Measurements from ENCODE around the gene AGK.

Gene AGK

DNA sequence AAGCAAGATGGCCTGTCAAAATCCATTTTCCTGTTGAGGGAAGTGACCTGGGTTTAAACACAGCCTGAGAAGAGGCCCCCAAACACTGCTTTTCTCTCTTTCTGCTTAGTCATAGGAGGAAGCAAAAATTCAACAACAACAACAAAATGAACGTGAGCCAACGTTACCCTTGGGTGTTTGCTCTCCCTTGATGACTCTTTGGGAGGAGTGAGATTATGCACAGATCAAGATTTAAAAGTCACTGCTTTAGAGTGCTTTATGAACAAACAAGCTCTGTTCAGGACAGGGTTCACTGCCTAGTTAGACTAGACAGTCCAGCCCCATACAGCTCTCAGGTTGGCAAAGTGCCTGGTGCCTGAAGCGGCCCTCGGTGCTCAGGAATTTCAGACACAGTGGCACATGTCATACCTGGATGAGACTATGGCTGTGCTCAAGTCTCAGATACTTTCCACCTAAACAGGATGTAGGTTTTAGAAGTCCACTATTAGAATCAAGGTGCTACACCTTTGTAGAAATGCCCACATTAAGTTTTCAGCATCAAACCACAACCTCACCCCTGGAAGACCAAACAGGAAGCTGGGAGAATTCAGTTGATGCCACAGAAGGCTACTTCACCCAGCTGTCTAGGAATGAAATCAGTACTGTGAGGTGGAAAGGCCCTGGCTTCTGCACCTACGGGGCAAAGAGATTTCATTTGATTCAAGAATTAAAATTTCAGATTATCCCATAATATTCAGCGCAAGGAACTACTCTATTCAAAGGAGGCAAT is 112.1 kb downstream of the AGK start:
- H3K36me3 ChIP-seq (ENCODE audit: control insufficient read depth, insufficient read depth, low read length) = no peaks in the 10 kb centered on the region
- no peaks in the 10 kb centered on the region for H3K27me3 ChIP-seq (ENCODE audit: control insufficient read depth, insufficient read depth, low read length)
- no peaks in the 10 kb centered on the region for H3K4me1 ChIP-seq (ENCODE audit: control insufficient read depth, insufficient read depth, low read length)
- no peak overlapping the region for H3K4me3 ChIP-seq (ENCODE audit: low read length)
- no peak overlapping the region for H3K9ac ChIP-seq (ENCODE audit: low read length)
- H3K27ac ChIP-seq (ENCODE audit: low read depth, low read length) = no peak overlapping the region

DNA sequence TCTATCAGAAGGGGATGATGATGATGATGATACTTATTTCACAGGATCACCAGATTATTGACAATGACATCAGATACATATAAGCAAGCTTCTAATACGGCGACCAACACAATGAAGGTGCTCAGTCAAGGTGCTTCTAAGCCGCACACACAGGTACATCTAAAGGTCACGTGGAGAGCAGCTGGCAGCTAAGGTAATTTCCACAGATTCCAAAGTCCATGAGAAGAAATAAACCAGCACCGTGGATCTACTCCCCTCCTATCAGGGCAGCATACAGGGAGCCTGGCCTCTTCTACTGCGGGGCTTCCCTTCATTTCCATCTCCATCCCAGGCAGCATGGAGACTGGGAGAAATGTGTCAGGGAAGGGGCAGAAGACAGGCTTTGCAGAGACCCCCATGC is 113.2 kb downstream of the AGK start:
- no peak overlapping the region for H3K4me3 ChIP-seq (ENCODE audit: low read length)
- H3K36me3 ChIP-seq (ENCODE audit: control insufficient read depth, insufficient read depth, low read length) = no peaks in the 10 kb centered on the region
- no peaks in the 10 kb centered on the region for H3K27me3 ChIP-seq (ENCODE audit: control insufficient read depth, insufficient read depth, low read length)
- no peaks in the 10 kb centered on the region for H3K4me1 ChIP-seq (ENCODE audit: control insufficient read depth, insufficient read depth, low read length)
- H3K9ac ChIP-seq (ENCODE audit: low read length) = no peak overlapping the region
- H3K27ac ChIP-seq (ENCODE audit: low read depth, low read length) = no peak overlapping the region

DNA sequence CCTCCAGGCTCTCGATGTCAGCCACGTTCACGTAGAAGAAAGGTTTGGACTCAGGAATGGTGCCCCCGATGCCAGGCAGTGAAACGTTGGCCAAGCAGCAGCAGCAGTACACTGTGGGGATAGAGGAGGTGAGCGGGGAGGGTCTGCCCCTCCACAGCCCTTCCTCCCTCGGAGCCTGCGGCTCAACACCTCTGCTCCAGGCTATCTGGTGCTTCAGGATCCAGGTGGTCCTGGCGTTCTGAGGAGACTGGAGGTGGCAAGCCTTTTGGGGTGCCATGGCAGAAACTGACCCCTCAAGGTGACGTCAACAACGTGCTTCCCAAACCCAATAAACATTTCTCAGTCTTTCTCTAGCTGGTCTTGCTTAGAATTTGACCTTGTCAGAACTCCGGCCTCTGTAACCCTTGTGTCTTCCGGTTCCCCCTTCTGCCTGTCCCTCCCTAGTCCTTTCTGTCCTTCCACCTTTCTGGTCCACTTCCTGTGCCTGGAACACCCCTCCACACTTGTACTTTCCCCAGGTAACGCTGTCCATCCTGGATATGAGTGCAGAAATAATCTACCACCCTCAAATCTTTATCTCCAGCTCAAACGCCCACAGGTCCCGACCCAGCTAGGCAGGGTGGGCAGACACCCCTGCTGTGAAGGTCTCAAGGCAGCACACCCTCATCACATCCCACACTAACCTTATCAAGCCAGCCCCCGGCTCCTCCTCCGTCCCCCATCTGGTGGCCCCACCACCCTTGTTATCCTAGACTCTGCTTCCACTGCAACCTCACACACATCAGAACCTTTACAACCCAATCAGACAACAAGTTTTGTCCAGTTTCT is 114.2 kb downstream of the AGK start:
- Histone ChIP-seq H3K4me3 (ENCODE audit: low read length) (no peak overlapping the region), H3K9ac (ENCODE audit: low read length) (no peak overlapping the region), H3K36me3 (ENCODE audit: control insufficient read depth, insufficient read depth, low read length) (no peaks in the 10 kb centered on the region), H3K27me3 (ENCODE audit: control insufficient read depth, insufficient read depth, low read length) (no peaks in the 10 kb centered on the region), H3K4me1 (ENCODE audit: control insufficient read depth, insufficient read depth, low read length) (no peaks in the 10 kb centered on the region), H3K27ac (ENCODE audit: low read depth, low read length) (no peak overlapping the region)

DNA sequence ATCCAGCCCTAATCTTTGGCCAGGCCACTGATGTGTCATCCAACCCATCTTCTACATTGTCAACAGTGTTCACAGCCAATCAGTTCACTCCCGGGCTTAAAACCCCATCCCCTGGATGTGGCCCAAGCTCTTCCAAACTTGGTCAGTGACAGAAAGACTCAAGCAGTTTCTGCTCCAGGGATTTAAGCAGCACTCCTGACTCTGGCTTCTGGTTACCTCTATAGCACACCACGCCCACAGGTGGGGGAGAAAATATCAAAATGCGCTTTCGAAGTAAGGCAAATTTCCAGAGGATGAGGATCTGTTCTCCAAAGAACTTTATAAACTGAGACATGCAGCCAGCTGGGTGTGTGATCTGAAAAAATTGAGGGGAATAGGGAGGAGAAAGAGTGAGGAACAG is 114.9 kb downstream of the AGK start:
- H3K4me1 ChIP-seq (ENCODE audit: control insufficient read depth, insufficient read depth, low read length) = no peaks in the 10 kb centered on the region
- no peak overlapping the region for H3K27ac ChIP-seq (ENCODE audit: low read depth, low read length)
- peaks cover 3% of the 10 kb centered on the region for H3K36me3 ChIP-seq (ENCODE audit: control insufficient read depth, insufficient read depth, low read length)
- no peak overlapping the region for H3K9ac ChIP-seq (ENCODE audit: low read length)
- H3K27me3 ChIP-seq (ENCODE audit: control insufficient read depth, insufficient read depth, low read length) = no peaks in the 10 kb centered on the region
- no peak overlapping the region for H3K4me3 ChIP-seq (ENCODE audit: low read length)

DNA sequence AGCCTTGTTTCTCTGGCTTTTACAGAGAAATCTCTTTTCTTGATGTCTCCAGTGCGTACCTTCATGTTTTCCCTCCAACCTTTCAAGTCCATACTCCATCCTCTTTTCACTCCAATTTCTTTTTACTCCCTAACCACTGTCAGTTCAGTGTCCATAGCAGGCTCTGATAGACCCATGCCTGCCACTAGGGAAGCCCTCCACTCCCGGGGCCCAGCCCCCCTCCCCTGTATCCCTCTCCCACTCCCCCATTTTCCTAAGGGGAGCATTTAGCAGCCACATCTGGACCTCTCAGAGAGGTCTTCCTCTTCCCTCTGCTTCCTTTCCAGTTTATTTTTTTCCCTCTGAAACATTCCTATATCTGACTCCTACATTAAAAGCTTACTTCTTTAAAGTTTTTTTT is 117.6 kb downstream of the AGK start:
- Histone ChIP-seq H3K4me1 (ENCODE audit: control insufficient read depth, insufficient read depth, low read length) (no peaks in the 10 kb centered on the region), H3K36me3 (ENCODE audit: control insufficient read depth, insufficient read depth, low read length) (peaks cover 10% of the 10 kb centered on the region), H3K9ac (ENCODE audit: low read length) (no peak overlapping the region), H3K27me3 (ENCODE audit: control insufficient read depth, insufficient read depth, low read length) (no peaks in the 10 kb centered on the region), H3K27ac (ENCODE audit: low read depth, low read length) (no peak overlapping the region), H3K4me3 (ENCODE audit: low read length) (no peak overlapping the region)

DNA sequence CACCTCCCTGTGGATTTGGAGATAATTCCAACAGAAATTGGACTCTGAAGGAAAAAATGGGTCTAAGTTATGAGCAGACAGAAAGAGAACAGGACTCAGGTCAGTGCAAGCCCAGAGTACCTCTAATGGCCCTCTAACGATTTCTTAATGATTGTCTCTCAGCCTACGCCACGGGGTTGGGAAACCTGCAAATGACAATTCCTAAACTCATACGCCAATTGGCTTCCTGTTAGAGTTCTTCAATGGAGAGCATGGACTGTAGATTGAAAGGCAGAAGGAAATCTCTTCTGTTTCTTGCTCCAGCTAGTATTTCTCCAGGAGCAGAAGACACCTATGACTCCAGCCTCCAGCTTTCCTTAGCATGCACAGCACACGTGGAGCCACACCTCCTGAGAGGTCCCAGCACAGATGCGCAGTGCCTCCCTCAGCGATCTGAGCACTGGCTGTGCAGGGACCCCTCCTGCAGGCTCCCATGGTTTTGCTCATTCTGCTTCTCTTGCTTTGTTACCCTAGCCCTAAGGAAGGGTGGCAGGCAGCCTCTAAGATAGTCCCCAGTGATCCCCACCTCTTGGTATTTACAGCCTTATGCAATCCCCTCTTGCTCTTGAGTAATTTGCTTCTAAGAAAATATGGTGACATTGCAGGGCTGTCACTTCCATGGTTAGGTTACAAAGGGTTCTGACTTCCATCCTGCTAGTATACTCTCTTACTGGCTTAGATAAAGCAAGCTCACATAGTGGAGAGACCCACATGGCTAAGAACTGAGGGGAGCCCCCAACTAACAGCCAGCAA is 120.7 kb downstream of the AGK start:
- Histone ChIP-seq H3K4me3 (ENCODE audit: low read length) (no peak overlapping the region), H3K9ac (ENCODE audit: low read length) (no peak overlapping the region), H3K4me1 (ENCODE audit: control insufficient read depth, insufficient read depth, low read length) (no peaks in the 10 kb centered on the region), H3K36me3 (ENCODE audit: control insufficient read depth, insufficient read depth, low read length) (peaks cover 10% of the 10 kb centered on the region), H3K27me3 (ENCODE audit: control insufficient read depth, insufficient read depth, low read length) (no peaks in the 10 kb centered on the region), H3K27ac (ENCODE audit: low read depth, low read length) (no peak overlapping the region)

DNA sequence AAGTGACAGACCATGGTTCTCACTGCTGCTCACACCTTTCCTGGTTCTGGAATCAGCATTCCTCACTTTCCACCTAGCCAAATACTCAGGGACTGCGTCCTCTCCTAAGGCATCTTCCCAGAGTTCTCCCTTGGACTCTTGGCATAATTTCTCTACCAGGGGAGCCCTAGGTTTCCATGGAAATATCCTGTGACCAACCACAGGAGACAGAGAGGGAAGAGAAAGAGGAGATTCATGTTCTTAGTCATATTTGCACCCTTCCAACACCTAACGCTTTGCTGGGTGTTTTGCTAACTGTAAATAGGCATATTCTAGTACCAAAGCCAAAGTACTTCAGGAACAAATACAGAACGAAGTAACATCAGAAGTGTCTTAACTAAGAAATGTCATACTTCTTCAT is 122.1 kb downstream of the AGK start:
- Histone ChIP-seq H3K9ac (ENCODE audit: low read length) (no peak overlapping the region), H3K27me3 (ENCODE audit: control insufficient read depth, insufficient read depth, low read length) (no peaks in the 10 kb centered on the region), H3K27ac (ENCODE audit: low read depth, low read length) (no peak overlapping the region), H3K4me3 (ENCODE audit: low read length) (no peak overlapping the region), H3K36me3 (ENCODE audit: control insufficient read depth, insufficient read depth, low read length) (peaks cover 10% of the 10 kb centered on the region), H3K4me1 (ENCODE audit: control insufficient read depth, insufficient read depth, low read length) (no peaks in the 10 kb centered on the region)

DNA sequence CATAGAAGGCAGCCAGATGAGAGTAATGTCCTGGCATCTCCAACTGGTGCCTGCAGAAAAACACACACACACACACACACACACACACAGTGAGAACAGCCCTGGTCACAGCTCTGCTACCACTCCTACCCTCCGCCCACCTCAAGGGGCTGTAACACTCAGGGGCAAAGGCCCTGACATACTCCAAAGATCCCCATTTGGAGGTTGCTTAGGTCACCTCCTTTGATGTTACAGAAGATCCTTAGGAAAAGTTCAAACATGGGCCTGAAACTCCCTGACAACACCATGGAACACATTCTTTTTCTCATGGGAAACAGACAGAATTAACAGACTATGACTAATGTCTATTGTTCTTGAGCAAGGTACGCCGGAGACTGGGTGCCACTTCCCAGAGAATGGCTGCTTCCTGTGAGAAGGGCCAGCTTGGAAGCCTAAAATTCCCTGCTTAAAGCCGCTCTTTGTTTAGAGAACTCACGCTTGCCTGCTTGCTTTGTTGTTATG is 123.0 kb downstream of the AGK start:
- no peaks in the 10 kb centered on the region for H3K4me1 ChIP-seq (ENCODE audit: control insufficient read depth, insufficient read depth, low read length)
- H3K27me3 ChIP-seq (ENCODE audit: control insufficient read depth, insufficient read depth, low read length) = no peaks in the 10 kb centered on the region
- peaks cover 10% of the 10 kb centered on the region for H3K36me3 ChIP-seq (ENCODE audit: control insufficient read depth, insufficient read depth, low read length)
- no peak overlapping the region for H3K4me3 ChIP-seq (ENCODE audit: low read length)
- no peak overlapping the region for H3K27ac ChIP-seq (ENCODE audit: low read depth, low read length)
- no peak overlapping the region for H3K9ac ChIP-seq (ENCODE audit: low read length)

DNA sequence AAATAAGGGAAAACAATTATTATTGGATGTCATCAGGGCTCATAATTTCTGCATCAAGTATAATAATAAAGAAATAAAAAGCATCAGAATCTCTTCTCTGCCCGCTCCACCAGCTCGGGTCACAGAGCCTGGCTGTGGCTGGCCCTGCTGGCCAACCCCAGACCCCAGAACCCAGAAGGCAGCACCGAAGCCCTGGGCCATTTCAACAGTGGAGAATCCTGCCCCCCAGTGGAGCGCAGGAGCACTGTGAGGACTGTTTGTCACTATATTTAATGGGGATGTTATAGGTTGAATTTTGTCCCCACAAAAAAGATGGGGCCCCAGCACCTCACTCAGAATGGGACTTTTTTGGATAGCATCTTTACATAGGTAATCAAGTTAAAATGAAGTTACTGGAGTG is 123.5 kb downstream of the AGK start:
- no peak overlapping the region for H3K9ac ChIP-seq (ENCODE audit: low read length)
- no peaks in the 10 kb centered on the region for H3K27me3 ChIP-seq (ENCODE audit: control insufficient read depth, insufficient read depth, low read length)
- no peak overlapping the region for H3K4me3 ChIP-seq (ENCODE audit: low read length)
- no peaks in the 10 kb centered on the region for H3K4me1 ChIP-seq (ENCODE audit: control insufficient read depth, insufficient read depth, low read length)
- H3K36me3 ChIP-seq (ENCODE audit: control insufficient read depth, insufficient read depth, low read length) = peaks cover 10% of the 10 kb centered on the region
- H3K27ac ChIP-seq (ENCODE audit: low read depth, low read length) = no peak overlapping the region

DNA sequence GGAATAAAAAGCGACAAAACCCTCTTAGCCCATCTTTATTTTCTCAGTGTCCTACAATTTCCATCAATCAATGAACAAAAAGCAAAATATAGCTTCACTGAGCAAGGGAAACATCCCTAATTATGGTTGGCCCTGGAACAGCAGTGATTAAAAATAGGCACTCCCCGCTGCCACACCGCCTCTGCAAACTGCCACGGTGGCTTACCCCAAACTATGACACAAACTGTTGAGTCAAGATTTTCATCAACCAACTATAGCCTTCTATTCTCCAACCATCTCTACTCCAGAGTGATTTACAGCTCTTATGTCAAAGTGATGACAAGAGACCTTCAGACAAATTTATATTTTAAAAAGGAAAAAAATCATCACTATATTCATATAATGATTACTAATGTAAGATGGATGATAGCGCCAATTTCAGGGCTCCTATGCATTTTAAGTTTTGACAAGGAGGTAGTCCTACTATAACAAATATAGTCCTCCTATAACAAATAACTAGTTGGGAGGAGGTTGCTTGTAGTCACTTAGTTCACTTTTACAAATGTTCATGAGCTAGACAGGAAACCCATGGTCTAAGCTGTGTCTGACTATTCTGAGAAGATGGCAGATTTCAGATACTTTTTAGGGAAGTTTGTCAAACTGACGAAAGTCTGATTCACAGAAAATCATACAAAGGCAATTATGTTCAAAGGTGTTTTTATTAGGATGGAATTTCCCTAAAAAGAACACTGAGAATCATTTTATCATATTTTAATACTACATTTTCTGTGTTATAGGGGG is 124.4 kb downstream of the AGK start:
- Histone ChIP-seq H3K4me1 (ENCODE audit: control insufficient read depth, insufficient read depth, low read length) (no peaks in the 10 kb centered on the region), H3K4me3 (ENCODE audit: low read length) (no peak overlapping the region), H3K27ac (ENCODE audit: low read depth, low read length) (no peak overlapping the region), H3K27me3 (ENCODE audit: control insufficient read depth, insufficient read depth, low read length) (no peaks in the 10 kb centered on the region), H3K36me3 (ENCODE audit: control insufficient read depth, insufficient read depth, low read length) (peaks cover 12% of the 10 kb centered on the region), H3K9ac (ENCODE audit: low read length) (no peak overlapping the region)

DNA sequence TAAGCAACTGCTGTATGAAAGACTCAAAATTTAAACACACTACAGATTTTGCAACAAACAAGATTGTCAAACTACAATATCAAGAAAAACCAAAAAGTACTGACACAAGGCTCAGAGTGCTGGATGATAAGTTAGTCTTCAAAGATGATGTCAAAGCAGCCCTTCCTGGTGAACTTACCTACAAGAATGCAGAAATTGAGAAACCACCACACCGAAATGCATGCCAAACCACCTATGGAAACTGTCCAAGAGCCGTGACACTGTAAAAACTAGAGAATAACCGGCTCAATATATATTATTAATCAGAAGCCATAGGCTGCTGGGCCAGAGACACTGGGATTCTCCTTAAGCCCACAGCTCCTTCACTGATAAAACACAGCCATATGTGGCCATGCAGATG is 125.4 kb downstream of the AGK start:
- Histone ChIP-seq H3K36me3 (ENCODE audit: control insufficient read depth, insufficient read depth, low read length) (peaks cover 14% of the 10 kb centered on the region), H3K9ac (ENCODE audit: low read length) (no peak overlapping the region), H3K4me1 (ENCODE audit: control insufficient read depth, insufficient read depth, low read length) (no peaks in the 10 kb centered on the region), H3K4me3 (ENCODE audit: low read length) (no peak overlapping the region), H3K27ac (ENCODE audit: low read depth, low read length) (no peak overlapping the region), H3K27me3 (ENCODE audit: control insufficient read depth, insufficient read depth, low read length) (no peaks in the 10 kb centered on the region)

DNA sequence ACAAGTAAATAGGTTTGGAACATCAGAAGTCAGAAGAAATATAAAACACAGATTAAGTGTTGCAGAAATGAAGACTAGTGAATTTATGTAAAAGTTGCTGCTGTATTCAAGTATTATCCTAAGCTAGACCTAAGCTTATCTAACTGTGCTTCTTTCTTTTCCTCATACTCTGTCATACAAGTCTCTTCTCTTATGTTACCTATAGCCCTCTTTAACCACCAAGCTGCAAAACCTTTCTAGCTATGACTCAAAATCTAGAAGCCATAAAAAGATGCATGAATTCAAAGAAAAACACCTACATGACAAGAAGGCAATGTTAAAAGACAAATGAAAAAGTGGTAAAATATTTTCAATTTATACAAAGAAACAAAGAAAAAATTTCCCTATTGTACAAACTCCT is 127.8 kb downstream of the AGK start:
- H3K27ac ChIP-seq (ENCODE audit: low read depth, low read length) = no peak overlapping the region
- no peak overlapping the region for H3K4me3 ChIP-seq (ENCODE audit: low read length)
- H3K27me3 ChIP-seq (ENCODE audit: control insufficient read depth, insufficient read depth, low read length) = no peaks in the 10 kb centered on the region
- peaks cover 12% of the 10 kb centered on the region for H3K36me3 ChIP-seq (ENCODE audit: control insufficient read depth, insufficient read depth, low read length)
- H3K4me1 ChIP-seq (ENCODE audit: control insufficient read depth, insufficient read depth, low read length) = no peaks in the 10 kb centered on the region
- H3K9ac ChIP-seq (ENCODE audit: low read length) = no peak overlapping the region
